IMR-90 (cell line): ENCODE data around the gene CAPSL. TPM values are rescaled to one million over a fixed set of nuclear protein-coding genes. Genes with fewer than 3 reads are reported as not detected.

Source experiments
- ATAC-seq: fragments of 200-7000 bp; cut with Tn5 transposase; 2 replicates; pipeline ENCODE4 v1.9.1; 2020; ENCODE audit warnings: low read depth, mild to moderate bottlenecking, moderate library complexity
- BruUV-seq: library from RNA; stranded (reverse); fragments of 400-500 nt; replicated peaks from 2 replicates; lab custom pipeline; 2021; lab: Mats Ljungman, UMichigan
- CTCF ChIA-PET: fragments of 300-600 bp; formaldehyde crosslinking; extraction: SDS; loops from one replicate; lab custom pipeline; 2021; ENCODE audit warnings: antibody characterized with exemption; lab: Yijun Ruan, JAX
- POLR2A ChIA-PET: fragments of 300-600 bp; sonication (Branson Sonifier 250); formaldehyde crosslinking; loops from one replicate; lab custom pipeline; 2022; ENCODE audit warnings: antibody characterized with exemption; ENCODE audit not compliant: unreplicated experiment; lab: Charles Lee
- DNase-seq: peaks from one replicate; pipeline ENCODE4 v3.0.0; 2013
- H2AFZ ChIP-seq: replicated peaks from 2 replicates; pipeline ENCODE3; 2013; ENCODE audit warnings: low read length, mild to moderate bottlenecking; ENCODE audit not compliant: poor library complexity
- H2AK5ac ChIP-seq: 2 replicates; pipeline ENCODE4 v1.6.1; 2013; ENCODE audit warnings: low read depth, low read length, inconsistent platforms
- H2AK9ac ChIP-seq: replicated peaks from 2 replicates; pipeline ENCODE3; 2013; ENCODE audit warnings: mild to moderate bottlenecking, low read depth, low read length, moderate library complexity; ENCODE audit not compliant: poor library complexity
- H2BK120ac ChIP-seq: 2 replicates; pipeline ENCODE4 v1.6.1; 2013; ENCODE audit warnings: low read depth, low read length, inconsistent platforms
- H2BK15ac ChIP-seq: 3 replicates; pipeline ENCODE4 v1.6.1; 2013; ENCODE audit warnings: low read depth, low read length, inconsistent platforms
- H2BK20ac ChIP-seq: 2 replicates; pipeline ENCODE4 v1.6.1; 2013; ENCODE audit warnings: low read depth, mild to moderate bottlenecking, inconsistent platforms, low read length, moderate library complexity
- H2BK5ac ChIP-seq: 2 replicates; pipeline ENCODE4 v1.6.1; 2013; ENCODE audit warnings: mild to moderate bottlenecking, low read depth, low read length, inconsistent platforms; ENCODE audit not compliant: poor library complexity, severe bottlenecking
- H3K14ac ChIP-seq: replicated peaks from 2 replicates; pipeline ENCODE4 v1.6.1; 2013; ENCODE audit warnings: low read depth, low read length, inconsistent platforms
- H3K18ac ChIP-seq: 2 replicates; pipeline ENCODE4 v1.6.1; 2013; ENCODE audit warnings: low read depth, low read length, control low read depth
- H3K23ac ChIP-seq: 2 replicates; pipeline ENCODE4 v1.6.1; 2013; ENCODE audit warnings: low read depth, low read length, inconsistent platforms
- H3K27ac ChIP-seq: 2 replicates; pipeline ENCODE4 v1.5.1; 2013; ENCODE audit warnings: mild to moderate bottlenecking, control low read depth, low read length; ENCODE audit not compliant: insufficient read depth
- H3K27me3 ChIP-seq: 2 replicates; pipeline ENCODE4 v1.6.1; 2013; ENCODE audit warnings: low read length; ENCODE audit not compliant: control insufficient read depth, insufficient read depth
- H3K36me3 ChIP-seq: 2 replicates; pipeline ENCODE4 v1.6.1; 2013; ENCODE audit warnings: low read length, mixed read lengths; ENCODE audit not compliant: control insufficient read depth, insufficient read depth
- H3K4ac ChIP-seq: 2 replicates; pipeline ENCODE4 v1.6.1; 2013; ENCODE audit warnings: low read depth, low read length, inconsistent platforms
- H3K4me1 ChIP-seq: 2 replicates; pipeline ENCODE4 v1.6.1; 2013; ENCODE audit warnings: low read length, mixed read lengths; ENCODE audit not compliant: control insufficient read depth, insufficient read depth
- H3K4me2 ChIP-seq: 2 replicates; pipeline ENCODE4 v1.6.1; 2013; ENCODE audit warnings: low read depth, mild to moderate bottlenecking, control low read depth, low read length, moderate library complexity
- H3K4me3 ChIP-seq: 2 replicates; pipeline ENCODE4 v1.5.1; 2013; ENCODE audit warnings: low read depth, mild to moderate bottlenecking, control low read depth, low read length, moderate library complexity; ENCODE audit not compliant: insufficient read depth
- H3K56ac ChIP-seq: 2 replicates; pipeline ENCODE4 v1.6.1; 2013; ENCODE audit warnings: low read length, inconsistent platforms; ENCODE audit not compliant: insufficient read depth; ENCODE audit errors: extremely low read depth
- H3K79me1 ChIP-seq, 2 experiments: 2 replicates each; pipeline ENCODE4 v1.6.1; 2013; ENCODE audit warnings: low read length in 2 of 2, inconsistent platforms in 1 of 2, low read depth in 1 of 2
- H3K9ac ChIP-seq: 2 replicates; pipeline ENCODE4 v1.6.1; 2013; ENCODE audit warnings: low read depth, low read length, control low read depth
- H3K9me1 ChIP-seq: 2 replicates; pipeline ENCODE4 v1.6.1; 2013; ENCODE audit warnings: low read length, inconsistent platforms; ENCODE audit not compliant: insufficient read depth
- H3K9me3 ChIP-seq: 2 replicates; pipeline ENCODE4 v1.6.1; 2013; ENCODE audit warnings: low read length; ENCODE audit not compliant: control insufficient read depth, insufficient read depth
- H4K20me1 ChIP-seq: 2 replicates; pipeline ENCODE4 v1.6.1; 2013; ENCODE audit warnings: low read length, inconsistent platforms; ENCODE audit not compliant: insufficient read depth
- H4K5ac ChIP-seq: 2 replicates; pipeline ENCODE4 v1.6.1; 2013; ENCODE audit warnings: mild to moderate bottlenecking, low read depth, low read length, control low read depth
- H4K8ac ChIP-seq, 2 experiments: 2 replicates each; pipeline ENCODE4 v1.6.1; 2013; ENCODE audit warnings: low read depth in 2 of 2, low read length in 2 of 2, control low read depth in 1 of 2, inconsistent platforms in 1 of 2
- H4K91ac ChIP-seq: 2 replicates; pipeline ENCODE4 v1.6.1; 2013; ENCODE audit warnings: low read depth, low read length, inconsistent platforms; ENCODE audit not compliant: insufficient read depth
- CEBPB ChIP-seq: IDR thresholded peaks from 2 replicates; pipeline ENCODE4 v1.6.1; 2012; ENCODE audit warnings: low read depth, low read length, improper control_type of control experiment
- CHD1 ChIP-seq: IDR thresholded peaks from 2 replicates; pipeline ENCODE4 v1.6.1; 2012; ENCODE audit warnings: low read depth, low read length, improper control_type of control experiment
- CTCF ChIP-seq: conservative IDR thresholded peaks from 2 replicates; pipeline ENCODE4 v1.5.1; 2012; ENCODE audit warnings: mild to moderate bottlenecking, low read depth, low read length, improper control_type of control experiment
- ELK1 ChIP-seq: fragments of 150-350 bp; IDR thresholded peaks from 2 replicates; pipeline ENCODE4 v1.6.1; 2016; ENCODE audit warnings: low read depth, mild to moderate bottlenecking, low read length, moderate library complexity, borderline replicate concordance
- FOS ChIP-seq: fragments of 150-350 bp; IDR thresholded peaks from 2 replicates; pipeline ENCODE4 v1.6.1; 2016; ENCODE audit warnings: low read depth, low read length
- MAFK ChIP-seq: IDR thresholded peaks from 2 replicates; pipeline ENCODE4 v1.6.1; 2012; ENCODE audit warnings: low read depth, low read length, improper control_type of control experiment
- MAZ ChIP-seq: IDR thresholded peaks from 2 replicates; pipeline ENCODE4 v1.6.1; 2012; ENCODE audit warnings: low read depth, mild to moderate bottlenecking, low read length, improper control_type of control experiment, moderate library complexity, borderline replicate concordance
- MXI1 ChIP-seq: IDR thresholded peaks from 2 replicates; pipeline ENCODE4 v1.6.1; 2012; ENCODE audit warnings: low read depth, mild to moderate bottlenecking, low read length, moderate library complexity, borderline replicate concordance
- NFE2L2 ChIP-seq: fragments of 150-350 bp; IDR thresholded peaks from 2 replicates; pipeline ENCODE4 v1.6.1; 2016; ENCODE audit warnings: low read depth, mild to moderate bottlenecking, low read length
- POLR2A ChIP-seq: IDR thresholded peaks from 2 replicates; pipeline ENCODE4 v1.6.1; 2012; ENCODE audit warnings: mild to moderate bottlenecking, low read depth, low read length
- RAD21 ChIP-seq: IDR thresholded peaks from 2 replicates; pipeline ENCODE4 v1.6.1; 2012; ENCODE audit warnings: low read length, improper control_type of control experiment
- RCOR1 ChIP-seq: IDR thresholded peaks from 2 replicates; pipeline ENCODE4 v1.6.1; 2012; ENCODE audit warnings: mild to moderate bottlenecking, low read length, improper control_type of control experiment; ENCODE audit not compliant: insufficient replicate concordance
- RFX5 ChIP-seq: IDR thresholded peaks from 2 replicates; pipeline ENCODE4 v1.8.0; 2012; ENCODE audit warnings: low read depth, mild to moderate bottlenecking, low read length, moderate library complexity
- SMC3 ChIP-seq: fragments of 150-350 bp; IDR thresholded peaks from 2 replicates; pipeline ENCODE4 v1.6.1; 2016; ENCODE audit warnings: low read depth, mild to moderate bottlenecking, antibody characterized with exemption, low read length, moderate library complexity
- USF2 ChIP-seq: fragments of 150-350 bp; IDR thresholded peaks from 2 replicates; pipeline ENCODE4 v1.6.1; 2017; ENCODE audit warnings: mild to moderate bottlenecking, antibody characterized with exemption, low read length, low read depth
- WGBS, 2 experiments: methylation state at CpG; one replicate each; pipeline versions ENCODE4 v1.1.5 to v1.1.7; 2013; ENCODE audit warnings: missing lambda C conversion rate in 2 of 2; ENCODE audit not compliant: insufficient read length in 1 of 2; ENCODE audit errors: extremely low coverage in 2 of 2; 5-methylcytosine and 5-hydroxymethylcytosine counted together
- dilution Hi-C: fragments of 300-500 bp; cut with HindIII; formaldehyde crosslinking; loops from one replicate; pipeline ENCODE4 v1.14.3; 2018; ENCODE audit warnings: low sequenced_read_pairs; ENCODE audit not compliant: unreplicated experiment
- in situ Hi-C: fragments of 300-500 bp; cut with MboI; formaldehyde crosslinking; loops from 3 replicates; pipeline ENCODE4 v1.14.3; 2019; ENCODE audit warnings: low sequenced_read_pairs, inconsistent platforms, mixed read lengths
- intact Hi-C: fragments of 100-400 bp; cut with micrococcal nuclease; formaldehyde crosslinking; loops from 2 replicates; pipeline ENCODE4 v1.10.0; 2022
- polyA plus RNA-seq, 3 experiments: library from polyadenylated mRNA; depleted of rRNA; stranded (reverse); fragments of >200 nt; gene quantifications; 2 replicates each; pipeline ENCODE4 v1.2.3, GENCODE V29; 2012; ENCODE audit warnings: low replicate concordance in 1 of 3
- total RNA-seq: library from RNA; depleted of rRNA; stranded (reverse); fragments of >200 nt; gene quantifications from 2 replicates; pipeline ENCODE4 v1.2.3, GENCODE V29; 2012

The CAPSL gene
- total and polyA plus RNA-seq, 2 of the 4 experiments (the other 2 are of a cell fraction) = 0.09 TPM; not detected in 1

- BruUV-seq = no TSS peak
- Histone ChIP-seq H2AK5ac (no peak overlapping the region), H3K4ac (no peak overlapping the region), H2BK15ac (no peak overlapping the region), H3K18ac (no peak overlapping the region), H3K4me1 (peaks cover 3% of the 10 kb centered on the region), H3K4me2 (no peak overlapping the region), H3K27ac (no peak overlapping the region), H3K23ac (no peak overlapping the region), H3K9me1 (no peaks in the 10 kb centered on the region), H3K9me3 (no peaks in the 10 kb centered on the region), H2AFZ (no peak overlapping the region), H4K8ac (no peak overlapping the region), H4K91ac (no peak overlapping the region), H3K56ac (no peak overlapping the region), H2BK120ac (no peak overlapping the region), H3K4me3 (no peak overlapping the region), H3K36me3 (no peaks in the 10 kb centered on the region), H3K9ac (no peak overlapping the region), H2BK5ac (no peak overlapping the region), H4K5ac (no peak overlapping the region), H2BK20ac (no peak overlapping the region), H3K27me3 (no peaks in the 10 kb centered on the region), H4K20me1 (no peaks in the 10 kb centered on the region), H2AK9ac (no peak overlapping the region), H3K14ac (no peak overlapping the region), H3K79me1 (no peaks in the 10 kb centered on the region)
- in situ Hi-C loops = no loop called here
- WGBS, 2 experiments = 92% methylated on average over 3 of the region's 11 CpGs; no CpG with 5 or more reads in 1 of the 2 experiments
- ChIA-PET POLR2A (no interaction called here), CTCF (no interaction called here)
- intact Hi-C loops = no loop called here
- TF ChIP-seq FOS = no peak
- no peak for TF ChIP-seq NFE2L2
- TF ChIP-seq CTCF = no peak
- no peak for TF ChIP-seq USF2
- no peak for TF ChIP-seq MXI1
- TF ChIP-seq MAZ = no peak
- TF ChIP-seq MAFK = no peak
- no peak for TF ChIP-seq RAD21
- TF ChIP-seq CHD1 = no peak
- TF ChIP-seq RCOR1 = no peak
- TF ChIP-seq SMC3 = no peak
- no peak for TF ChIP-seq ELK1
- no peak for TF ChIP-seq POLR2A
- TF ChIP-seq RFX5 = no peak
- no peak for TF ChIP-seq CEBPB
- ATAC-seq (no peak), DNase-seq (no peak)
- dilution Hi-C loops = no loop called here
These were observed 33.8 kb downstream of the CAPSL start for GRCh38 chr5:35904443-35905132.
